T-cell (primary cell): ENCODE results near the gene MEGF8. TPM values are rescaled to one million over a fixed set of nuclear protein-coding genes. Genes with fewer than 3 reads are reported as not detected.

Experiments used
- total RNA-seq, 35 experiments: library from RNA in 6 of 35; stranded (reverse) in 6 of 35; fragments of 120-200 nt in 1 of 35; gene quantifications; one replicate each; pipeline versions ENCODE4 v1.2.1 to v1.2.4 and lab custom pipeline; 2013 to 2026

MEGF8 gene
- total RNA-seq, 5 donors from 2014 or later (not counting 1 experiment from before 2014, with no cell fraction given), result 5.2 to 11.4 (median 9.6) TPM

Other genes with a start within 250 kb of the MEGF8 start
- 10 to 100 TPM; 18.4 to 27.4 (median 26.6) TPM for gene ZNF574, start 249.5 kb upstream of the MEGF8 start, total RNA-seq
- 10 to 100 TPM; 27.9 to 71.7 (median 59.5) TPM for gene POU2F2, start 193.2 kb upstream of the MEGF8 start, total RNA-seq
- gene DEDD2, start 108.0 kb upstream of the MEGF8 start, total RNA-seq, result 10 to 100 TPM; 67.6 to 82.8 (median 71.0) TPM
- 10 to 100 TPM in 3 of 5 donors, 1 to 10 TPM in 2; 8.0 to 25.1 (median 23.1) TPM for gene ZNF526, start 105.3 kb upstream of the MEGF8 start, total RNA-seq
- gene GSK3A, start 83.0 kb upstream of the MEGF8 start, total RNA-seq, result 10 to 100 TPM; 21.4 to 45.8 (median 38.1) TPM
- gene ERF, start 70.5 kb upstream of the MEGF8 start, total RNA-seq, result 10 to 100 TPM; 35.9 to 97.3 (median 44.6) TPM
- 100 to 1,000 TPM in 4 of 5 donors, 10 to 100 TPM in 1; 93.9 to 110 (median 104) TPM for gene CIC, start 56.4 kb upstream of the MEGF8 start, total RNA-seq
- gene PRR19, start 23.5 kb upstream of the MEGF8 start, total RNA-seq, result under 1 TPM in 4 of 5 donors, not detected in 1; 0.18 to 0.35 (median 0.27) TPM
- gene PAFAH1B3, start 23.0 kb upstream of the MEGF8 start, total RNA-seq, result 10 to 100 TPM; 15.2 to 22.2 (median 19.1) TPM
- gene TMEM145, start 12.3 kb upstream of the MEGF8 start, total RNA-seq, result not detected
- gene CNFN, start 64.7 kb downstream of the MEGF8 start, total RNA-seq, result 1 to 10 TPM in 1 of 5 donors, not detected in 4; 1.1 TPM
- gene LIPE, start 101.8 kb downstream of the MEGF8 start, total RNA-seq, result 10 to 100 TPM; 16.2 to 44.4 (median 34.8) TPM
- gene CXCL17, start 117.3 kb downstream of the MEGF8 start, total RNA-seq, result not detected
- 10 to 100 TPM in 2 of 5 donors, 1 to 10 TPM in 3; 2.4 to 10.8 (median 9.9) TPM for gene CEACAM1, start 202.8 kb downstream of the MEGF8 start, total RNA-seq